Endothelial cell (in vitro differentiated cells): ENCODE data around the gene SERPINA1. TPM values are rescaled to one million over a fixed set of nuclear protein-coding genes. Genes with fewer than 3 reads are reported as not detected.

Source experiments
- DNase-seq: peaks from one replicate; pipeline ENCODE4 v3.0.0; 2021; ENCODE audit warnings: low spot score
- H3K27ac Mint-ChIP-seq: one replicate; pipeline ENCODE4 v1.8.0; 2021; ENCODE audit warnings: mixed read lengths, inconsistent platforms; ENCODE audit not compliant: unreplicated experiment
- H3K27me3 Mint-ChIP-seq: one replicate; pipeline ENCODE4 v1.8.0; 2021; ENCODE audit warnings: mild to moderate bottlenecking, moderate library complexity, mixed read lengths, inconsistent platforms; ENCODE audit not compliant: unreplicated experiment
- H3K36me3 Mint-ChIP-seq: one replicate; pipeline ENCODE4 v1.8.0; 2021; ENCODE audit warnings: mild to moderate bottlenecking, low read depth, mixed read lengths, inconsistent platforms; ENCODE audit not compliant: unreplicated experiment
- H3K4me1 Mint-ChIP-seq: one replicate; pipeline ENCODE4 v1.8.0; 2021; ENCODE audit warnings: mild to moderate bottlenecking, mixed read lengths, inconsistent platforms; ENCODE audit not compliant: unreplicated experiment
- H3K4me3 Mint-ChIP-seq: one replicate; pipeline ENCODE4 v1.8.0; 2021; ENCODE audit warnings: mild to moderate bottlenecking, mixed read lengths, inconsistent platforms; ENCODE audit not compliant: unreplicated experiment
- H3K9me3 Mint-ChIP-seq: one replicate; pipeline ENCODE4 v1.8.0; 2021; ENCODE audit warnings: mixed read lengths, inconsistent platforms; ENCODE audit not compliant: unreplicated experiment
- CTCF ChIP-seq: fragments of 200-600 bp; sonication (generic); IDR thresholded peaks from one replicate; pipeline ENCODE4 v1.5.0; 2021; ENCODE audit warnings: antibody characterized with exemption; ENCODE audit not compliant: unreplicated experiment
- total RNA-seq: library from RNA; stranded (reverse); fragmentation: NEBNext Ultra II Directional; extraction: Animal tissue kit (Norgen Biotek cat#: 25700); gene quantifications from one replicate; pipeline ENCODE4 v1.2.1, GENCODE V29; 2021; ENCODE audit not compliant: unreplicated experiment

The SERPINA1 gene
- total RNA-seq, 1 donor from 2014 or later: not detected

DNA sequence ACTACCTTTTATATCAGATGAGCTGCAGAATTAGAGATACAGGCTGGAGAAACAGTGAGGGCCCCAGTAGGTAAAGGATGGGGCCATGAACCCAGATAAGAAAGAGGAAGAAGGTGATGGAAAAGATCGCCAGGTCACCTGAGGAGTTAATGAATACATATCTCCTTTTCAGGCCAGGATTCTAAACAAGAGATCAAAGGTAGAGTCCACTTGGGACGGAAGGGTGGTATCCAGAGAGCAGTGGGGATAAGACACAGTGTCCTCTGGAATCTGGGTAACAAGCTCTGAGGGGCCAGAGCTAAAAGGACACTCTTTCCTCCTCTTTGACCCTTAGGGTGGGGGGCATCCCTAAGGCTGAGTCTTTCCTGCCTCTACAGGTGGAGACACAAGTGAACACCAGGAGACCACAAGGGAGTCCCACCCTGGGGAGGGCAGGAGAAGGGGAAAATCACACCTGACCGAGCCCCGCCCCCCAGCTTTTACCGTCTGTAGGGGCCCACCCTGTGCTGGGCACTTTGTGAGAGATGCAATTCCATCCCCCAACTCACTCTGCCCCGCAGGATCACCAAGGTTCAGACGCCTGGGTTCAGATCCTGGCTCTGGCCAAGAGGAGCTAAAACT is 27.3 kb downstream of the SERPINA1 start:
- no peak overlapping the region for H3K4me3 Mint-ChIP-seq
- TF ChIP-seq CTCF: no peak
- H3K36me3 Mint-ChIP-seq: no peaks in the 10 kb centered on the region
- H3K4me1 Mint-ChIP-seq: no peaks in the 10 kb centered on the region
- no peak for DNase-seq
- H3K9me3 Mint-ChIP-seq: no peaks in the 10 kb centered on the region
- no peak overlapping the region for H3K27ac Mint-ChIP-seq
- no peaks in the 10 kb centered on the region for H3K27me3 Mint-ChIP-seq

- H3K27ac Mint-ChIP-seq: no peak overlapping the region
- DNase-seq: no peak
- H3K27me3 Mint-ChIP-seq: peaks cover under 1% of the 10 kb centered on the region
- H3K4me1 Mint-ChIP-seq: no peaks in the 10 kb centered on the region
- no peaks in the 10 kb centered on the region for H3K9me3 Mint-ChIP-seq
- TF ChIP-seq CTCF: no peak
- H3K36me3 Mint-ChIP-seq: no peaks in the 10 kb centered on the region
- no peak overlapping the region for H3K4me3 Mint-ChIP-seq
Observed at GRCh38 chr14:94357166-94357565, 31.2 kb downstream of the SERPINA1 start.

DNA sequence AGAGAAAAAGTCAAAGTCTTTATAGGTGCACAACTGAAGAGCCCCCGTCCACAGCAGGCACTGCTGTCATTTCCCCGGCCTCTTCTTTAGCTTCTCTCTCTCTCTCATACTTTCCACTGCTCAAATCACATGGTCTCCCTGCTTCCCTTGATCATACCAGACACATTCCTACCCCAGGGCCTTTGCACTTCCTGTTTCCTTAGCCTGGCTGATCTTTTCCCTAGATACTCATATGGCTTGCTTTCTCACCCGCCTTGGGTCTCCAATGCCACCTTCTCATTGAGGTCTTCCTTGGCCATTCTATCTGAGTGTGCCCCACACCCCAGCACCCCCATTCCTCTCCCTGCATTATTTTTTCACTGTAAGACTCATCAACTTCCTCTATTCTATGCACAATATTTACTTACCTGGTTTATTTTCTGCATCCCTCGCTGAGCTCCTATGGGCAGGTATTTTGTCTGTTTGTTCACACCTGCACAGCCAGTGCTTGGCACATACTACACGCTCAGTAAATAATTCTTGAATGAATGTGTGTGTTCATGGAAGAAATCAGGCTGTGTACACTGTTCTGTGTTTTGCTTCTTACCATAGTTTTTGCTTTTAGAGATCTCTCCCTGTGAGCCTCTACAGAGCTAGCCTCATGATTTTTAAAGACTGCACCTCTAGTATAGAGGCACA is 31.9 kb downstream of the SERPINA1 start:
- DNase-seq: no peak

GRCh38 chr14:94355191-94355794 is 33.1 kb downstream of the SERPINA1 start:
- Mint-ChIP-seq H3K27ac (no peak overlapping the region), H3K27me3 (peaks cover 1% of the 10 kb centered on the region), H3K36me3 (no peaks in the 10 kb centered on the region), H3K9me3 (no peaks in the 10 kb centered on the region), H3K4me1 (no peaks in the 10 kb centered on the region), H3K4me3 (no peak overlapping the region)
- no peak for TF ChIP-seq CTCF
- peak; percentile 22 for DNase-seq

More for the DNA sequence above, 31.9 kb downstream of the SERPINA1 start:
- H3K36me3 Mint-ChIP-seq: no peaks in the 10 kb centered on the region
- H3K27ac Mint-ChIP-seq: no peak overlapping the region
- peaks cover 1% of the 10 kb centered on the region for H3K27me3 Mint-ChIP-seq
- no peak overlapping the region for H3K4me3 Mint-ChIP-seq
- H3K9me3 Mint-ChIP-seq: no peaks in the 10 kb centered on the region
- H3K4me1 Mint-ChIP-seq: no peaks in the 10 kb centered on the region
- no peak for TF ChIP-seq CTCF
